ENCODE results near the gene SUSD3. TPM values are rescaled to one million over a fixed set of nuclear protein-coding genes. Genes with fewer than 3 reads are reported as not detected.

The SUSD3 gene
- total and polyA plus RNA-seq, 2 of the 8 experiments (the other 6 are each of a cell fraction or from before 2014, with no cell fraction given) = 5.5 to 35.4 TPM

GRCh38 chr9:93060746-93061259, 2.3 kb downstream of the SUSD3 start:
- Histone ChIP-seq H3K4me2 (ENCODE audit: insufficient read depth in 1 of 2, low read depth in 2 of 2, low read length in 2 of 2) (no peak overlapping the region), H4K5ac (ENCODE audit: insufficient read length, low read depth, low read length) (no peak overlapping the region), H3K4me3 (ENCODE audit: extremely low read depth in 1 of 4, insufficient read depth in 2 of 4, low read depth in 3 of 4, low read length in 4 of 4) (no peak overlapping the region), H3K27me3 (replicated peaks in 1 of 4; ENCODE audit: control insufficient read depth in 3 of 4, extremely low read depth in 1 of 4, insufficient read depth in 3 of 4, low read length in 3 of 4) (peaks cover 0 to 16% (median 7%) of the 10 kb centered on the region in 4 experiments; a peak in 5 of 7 replicates), H4K20me1 (replicated peaks in 1 of 2; ENCODE audit: control insufficient read depth in 1 of 2, insufficient read depth in 2 of 2, low read length in 2 of 2) (no peaks in the 10 kb centered on the region), H3K14ac (ENCODE audit: insufficient read length) (no peak overlapping the region), H3K56ac (replicated peaks; ENCODE audit: insufficient read length, low read depth, low read length) (no peak overlapping the region), H4K91ac (replicated peaks; ENCODE audit: insufficient read length, low read length) (no peak overlapping the region), H2AFZ (ENCODE audit: low read length) (no peak overlapping the region), H3K18ac (ENCODE audit: extremely low read depth, low read length) (no peak overlapping the region; the same call in 1 of the 2 replicates), H3K9me3 (ENCODE audit: insufficient read depth in 2 of 2, low read depth in 1 of 2, low read length in 1 of 2) (no peaks in the 10 kb centered on the region), H2BK120ac (replicated peaks; ENCODE audit: low read depth, low read length) (no peak overlapping the region), H3K27ac (ENCODE audit: low read depth, low read length) (no peak overlapping the region), H4K8ac (ENCODE audit: extremely low read depth, insufficient read depth, low read length) (no peak overlapping the region), H2BK5ac (ENCODE audit: low read depth, low read length) (no peak overlapping the region), H3K23ac (ENCODE audit: insufficient read length) (no peak overlapping the region), H2BK12ac (ENCODE audit: low read depth, low read length) (0 out of 2 replicates have a peak overlapping the region, but pooled peaks have one; percentile 27), H2BK15ac (ENCODE audit: low read length) (peak overlapping the region; percentile 72; the same call in 1 of the 2 replicates), H3K23me2 (ENCODE audit: low read depth, low read length) (peaks cover 3% of the 10 kb centered on the region; the same call in 1 of the 2 replicates), H3K4ac (replicated peaks; ENCODE audit: insufficient read length, low read depth, low read length) (no peak overlapping the region), H3K79me1 (ENCODE audit: low read depth, low read length) (peaks cover 2% of the 10 kb centered on the region; the same call in 1 of the 2 replicates), H2BK20ac (ENCODE audit: low read length) (no peak overlapping the region), H3K79me2 (ENCODE audit: control insufficient read depth in 1 of 2, insufficient read depth in 2 of 2, low read length in 2 of 2) (no peaks in the 10 kb centered on the region), H3K36me3 (ENCODE audit: control insufficient read depth in 2 of 4, insufficient read depth in 4 of 4, low read length in 3 of 4) (no peaks in the 10 kb centered on the region), H2AK5ac (ENCODE audit: low read depth, low read length) (peak overlapping the region; percentile 39; the same call in 1 of the 2 replicates), H3K9ac (replicated peaks in 1 of 4; ENCODE audit: extremely low read depth in 1 of 4, low read depth in 3 of 4, low read length in 3 of 4) (no peak overlapping the region), H3K4me1 (replicated peaks in 1 of 4; ENCODE audit: control insufficient read depth in 3 of 4, insufficient read depth in 4 of 4, low read length in 3 of 4) (peaks cover 0 to 31% (median 20%) of the 10 kb centered on the region in 4 experiments; a peak in 6 of 7 replicates)
- ChIA-PET CTCF (ENCODE audit: partially characterized antibody) (interaction anchor here (0.8 to 2.1 kb wide), 7 partner anchors 10 to 107 kb away, joined by 3 to 9 read pairs (median 4); no protein-coding TSS in a partner anchor), POLR2A (ENCODE audit: partially characterized antibody) (interaction anchor here (0.6 to 1.2 kb wide), 2 partner anchors 36 to 38 kb away, joined by 3 to 4 read pairs; no protein-coding TSS in a partner anchor)
- TF ChIP-seq ZNF274 (IDR thresholded peaks at IDR 0.05; ENCODE audit: borderline replicate concordance, extremely low read depth, low read length) = no peak
- TF ChIP-seq SRF (IDR thresholded peaks at IDR 0.05; ENCODE audit: low read depth, low read length) = no peak
- TF ChIP-seq, protein P1, sequence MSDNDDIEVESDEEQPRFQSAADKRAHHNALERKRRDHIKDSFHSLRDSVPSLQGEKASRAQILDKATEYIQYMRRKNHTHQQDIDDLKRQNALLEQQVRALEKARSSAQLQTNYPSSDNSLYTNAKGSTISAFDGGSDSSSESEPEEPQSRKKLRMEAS (IDR thresholded peaks at IDR 0.05) = no peak
- TF ChIP-seq ASH2L (IDR thresholded peaks at IDR 0.05; ENCODE audit: low read length) = no peak
- TF ChIP-seq KDM5A (IDR thresholded peaks at IDR 0.05; ENCODE audit: low read length) = no peak
- TF ChIP-seq JUN (IDR thresholded peaks at IDR 0.05; ENCODE audit: low read depth, low read length) = no peak
- no peak for FAIRE-seq
- 89% methylated on average over 8 of the region's 8 CpGs; no CpG with 5 or more reads in 1 of the 2 experiments for WGBS, 2 experiments (ENCODE audit: extremely low coverage in 1 of 2, insufficient coverage in 1 of 2, insufficient read length in 1 of 2, insufficient replicate concordance in 2 of 2, low coverage in 1 of 2, low lambda C conversion rate in 2 of 2, missing lambda C conversion rate in 1 of 2)
- DNase-seq (ENCODE audit: low read depth in 1 of 2, low spot score in 2 of 2) = no peak

All from H1 (cell line).